Measurements from ENCODE around the gene MYO16.
"Not testable (repeated sequence)": the region's sequence is repeated elsewhere in the genome, so short reads cannot be mapped to it uniquely, and the experiment has no call there.

The MYO16 gene

GRCh38 chr13:109090796-109091195 is 461.4 kb downstream of the MYO16 start:
- no peak for DNase-seq
- H3K4me3 Mint-ChIP-seq: no peak overlapping the region
- H3K9me3 Mint-ChIP-seq: peaks cover 2% of the 10 kb centered on the region
- no peak overlapping the region for H3K27ac Mint-ChIP-seq
- CTCF ChIA-PET: no interaction called here
- H3K36me3 Mint-ChIP-seq: no peaks in the 10 kb centered on the region
- no peaks in the 10 kb centered on the region for H3K27me3 Mint-ChIP-seq
- no peaks in the 10 kb centered on the region for H3K4me1 Mint-ChIP-seq

GRCh38 chr13:109091249-109091648 is 461.8 kb downstream of the MYO16 start:
- Mint-ChIP-seq H3K27me3 (no peaks in the 10 kb centered on the region), H3K36me3 (no peaks in the 10 kb centered on the region), H3K9me3 (peaks cover 2% of the 10 kb centered on the region), H3K27ac (no peak overlapping the region), H3K4me1 (no peaks in the 10 kb centered on the region), H3K4me3 (no peak overlapping the region)
- CTCF ChIA-PET: no interaction called here
- no peak for DNase-seq

GRCh38 chr13:109092186-109092585 is 462.8 kb downstream of the MYO16 start:
- H3K27ac Mint-ChIP-seq, CTCF ChIA-PET, H3K36me3 Mint-ChIP-seq, H3K27me3 Mint-ChIP-seq, H3K9me3 Mint-ChIP-seq, H3K4me3 Mint-ChIP-seq, H3K4me1 Mint-ChIP-seq, DNase-seq: not testable (repeated sequence)

- no peak overlapping the region for H3K27ac Mint-ChIP-seq
- peaks cover 2% of the 10 kb centered on the region for H3K9me3 Mint-ChIP-seq
- H3K27me3 Mint-ChIP-seq: no peaks in the 10 kb centered on the region
- CTCF ChIA-PET: no interaction called here
- no peaks in the 10 kb centered on the region for H3K36me3 Mint-ChIP-seq
- no peak overlapping the region for H3K4me3 Mint-ChIP-seq
- DNase-seq: no peak
- no peaks in the 10 kb centered on the region for H3K4me1 Mint-ChIP-seq
Measured at GRCh38 chr13:109093998-109094397, 464.6 kb downstream of the MYO16 start.

- no peak overlapping the region for H3K27ac Mint-ChIP-seq
- H3K9me3 Mint-ChIP-seq: peaks cover 2% of the 10 kb centered on the region
- DNase-seq: no peak
- H3K27me3 Mint-ChIP-seq: no peaks in the 10 kb centered on the region
- CTCF ChIA-PET: no interaction called here
- no peaks in the 10 kb centered on the region for H3K4me1 Mint-ChIP-seq
- H3K4me3 Mint-ChIP-seq: no peak overlapping the region
- no peaks in the 10 kb centered on the region for H3K36me3 Mint-ChIP-seq
Measured at GRCh38 chr13:109095126-109095525, 465.7 kb downstream of the MYO16 start.

GRCh38 chr13:109096101-109096500 is 466.7 kb downstream of the MYO16 start:
- no peaks in the 10 kb centered on the region for H3K4me1 Mint-ChIP-seq
- CTCF ChIA-PET: no interaction called here
- peaks cover 2% of the 10 kb centered on the region for H3K9me3 Mint-ChIP-seq
- no peaks in the 10 kb centered on the region for H3K36me3 Mint-ChIP-seq
- no peak overlapping the region for H3K27ac Mint-ChIP-seq
- no peak overlapping the region for H3K4me3 Mint-ChIP-seq
- H3K27me3 Mint-ChIP-seq: no peaks in the 10 kb centered on the region
- DNase-seq: no peak

- CTCF ChIA-PET: no interaction called here
Measured at GRCh38 chr13:109100705-109101304, 471.4 kb downstream of the MYO16 start.

GRCh38 chr13:109101550-109102144 is 472.2 kb downstream of the MYO16 start:
- H3K27me3 Mint-ChIP-seq: no peaks in the 10 kb centered on the region
- no peaks in the 10 kb centered on the region for H3K4me1 Mint-ChIP-seq
- no peak overlapping the region for H3K4me3 Mint-ChIP-seq
- no peak overlapping the region for H3K27ac Mint-ChIP-seq
- H3K36me3 Mint-ChIP-seq: no peaks in the 10 kb centered on the region
- no peaks in the 10 kb centered on the region for H3K9me3 Mint-ChIP-seq
- CTCF ChIA-PET: no interaction called here
- no peak for DNase-seq

More at GRCh38 chr13:109100705-109101304, 471.4 kb downstream of the MYO16 start:
- no peaks in the 10 kb centered on the region for H3K9me3 Mint-ChIP-seq
- no peak overlapping the region for H3K27ac Mint-ChIP-seq
- no peaks in the 10 kb centered on the region for H3K4me1 Mint-ChIP-seq
- no peak for DNase-seq
- no peak overlapping the region for H3K4me3 Mint-ChIP-seq
- H3K27me3 Mint-ChIP-seq: no peaks in the 10 kb centered on the region
- no peaks in the 10 kb centered on the region for H3K36me3 Mint-ChIP-seq

- Mint-ChIP-seq H3K27me3 (no peaks in the 10 kb centered on the region), H3K4me1 (no peaks in the 10 kb centered on the region), H3K9me3 (no peaks in the 10 kb centered on the region), H3K36me3 (no peaks in the 10 kb centered on the region), H3K4me3 (no peak overlapping the region), H3K27ac (no peak overlapping the region)
- CTCF ChIA-PET: no interaction called here
- no peak for DNase-seq
Measured at GRCh38 chr13:109105899-109106298, 476.5 kb downstream of the MYO16 start.

- CTCF ChIA-PET: no interaction called here
- Mint-ChIP-seq H3K36me3 (no peaks in the 10 kb centered on the region), H3K4me3 (no peak overlapping the region), H3K9me3 (no peaks in the 10 kb centered on the region), H3K27ac (no peak overlapping the region), H3K27me3 (no peaks in the 10 kb centered on the region), H3K4me1 (peaks cover 4% of the 10 kb centered on the region)
- no peak for DNase-seq
Measured at GRCh38 chr13:109110159-109110558, 480.7 kb downstream of the MYO16 start.

GRCh38 chr13:109111141-109111540 is 481.7 kb downstream of the MYO16 start:
- DNase-seq: no peak
- CTCF ChIA-PET: no interaction called here
- no peak overlapping the region for H3K4me3 Mint-ChIP-seq
- H3K4me1 Mint-ChIP-seq: peaks cover 4% of the 10 kb centered on the region
- no peaks in the 10 kb centered on the region for H3K36me3 Mint-ChIP-seq
- no peaks in the 10 kb centered on the region for H3K9me3 Mint-ChIP-seq
- no peak overlapping the region for H3K27ac Mint-ChIP-seq
- H3K27me3 Mint-ChIP-seq: no peaks in the 10 kb centered on the region

- CTCF ChIA-PET: no interaction called here
- no peak overlapping the region for H3K27ac Mint-ChIP-seq
Measured at GRCh38 chr13:109113427-109113826, 484.0 kb downstream of the MYO16 start.

GRCh38 chr13:109114162-109114561 is 484.8 kb downstream of the MYO16 start:
- DNase-seq: no peak
- CTCF ChIA-PET: no interaction called here
- no peak overlapping the region for H3K4me3 Mint-ChIP-seq
- H3K9me3 Mint-ChIP-seq: no peaks in the 10 kb centered on the region
- H3K36me3 Mint-ChIP-seq: no peaks in the 10 kb centered on the region
- peaks cover 4% of the 10 kb centered on the region for H3K4me1 Mint-ChIP-seq
- no peak overlapping the region for H3K27ac Mint-ChIP-seq
- H3K27me3 Mint-ChIP-seq: no peaks in the 10 kb centered on the region

More at GRCh38 chr13:109113427-109113826, 484.0 kb downstream of the MYO16 start:
- no peaks in the 10 kb centered on the region for H3K9me3 Mint-ChIP-seq
- H3K4me3 Mint-ChIP-seq: no peak overlapping the region
- H3K4me1 Mint-ChIP-seq: peaks cover 4% of the 10 kb centered on the region
- no peaks in the 10 kb centered on the region for H3K36me3 Mint-ChIP-seq
- no peaks in the 10 kb centered on the region for H3K27me3 Mint-ChIP-seq
- no peak for DNase-seq

GRCh38 chr13:109114991-109115390 is 485.6 kb downstream of the MYO16 start:
- Mint-ChIP-seq H3K36me3 (no peaks in the 10 kb centered on the region), H3K9me3 (no peaks in the 10 kb centered on the region), H3K4me1 (peaks cover 4% of the 10 kb centered on the region), H3K27ac (no peak overlapping the region), H3K4me3 (no peak overlapping the region), H3K27me3 (no peaks in the 10 kb centered on the region)
- DNase-seq: no peak
- CTCF ChIA-PET: no interaction called here

- Mint-ChIP-seq H3K4me1 (peaks cover 2% of the 10 kb centered on the region), H3K4me3 (no peak overlapping the region), H3K36me3 (no peaks in the 10 kb centered on the region), H3K9me3 (no peaks in the 10 kb centered on the region), H3K27ac (no peak overlapping the region), H3K27me3 (no peaks in the 10 kb centered on the region)
- no peak for DNase-seq
- CTCF ChIA-PET: no interaction called here
Measured at GRCh38 chr13:109118521-109118920, 489.1 kb downstream of the MYO16 start.

GRCh38 chr13:109119896-109120295 is 490.5 kb downstream of the MYO16 start:
- H3K4me1 Mint-ChIP-seq: no peaks in the 10 kb centered on the region
- DNase-seq: no peak
- H3K4me3 Mint-ChIP-seq: no peak overlapping the region
- no peaks in the 10 kb centered on the region for H3K9me3 Mint-ChIP-seq
- H3K36me3 Mint-ChIP-seq: no peaks in the 10 kb centered on the region
- CTCF ChIA-PET: no interaction called here
- no peak overlapping the region for H3K27ac Mint-ChIP-seq
- H3K27me3 Mint-ChIP-seq: no peaks in the 10 kb centered on the region

All from activated naive CD4-positive, alpha-beta T cell treated with anti-CD3 and anti-CD28 coated beads, Interleukin-2, amount 10 ng/mL, durations not matched to agents 7 days and 5 days (primary cell).